NCI-H2196 treated with DMSO at 0.1 percent for 48 hours (cell line): Measurements from ENCODE around the gene TNFRSF25.
"Not testable (repeated sequence)": the region's sequence is repeated elsewhere in the genome, so short reads cannot be mapped to it uniquely, and the experiment has no call there.

Experiments used
- DNase-seq: peaks from one replicate; lab custom pipeline; 2025; ENCODE audit not compliant: unreplicated experiment; lab: John Stamatoyannopoulos, UW

The TNFRSF25 gene

GRCh38 chr1:6470132-6471085 lies 4.4 kb upstream of the TNFRSF25 start:
- DNase-seq = no peak

- no peak for DNase-seq
These were observed 2.9 kb upstream of the TNFRSF25 start for GRCh38 chr1:6468729-6469461.

- no peak for DNase-seq
These were observed 2.0 kb upstream of the TNFRSF25 start for GRCh38 chr1:6467744-6468688.

GRCh38 chr1:6467224-6467623 lies 1.3 kb upstream of the TNFRSF25 start:
- DNase-seq = no peak

- DNase-seq = no peak
These were observed 778 bp upstream of the TNFRSF25 start for GRCh38 chr1:6466751-6467150.

GRCh38 chr1:6465461-6466005 lies 440 bp downstream of the TNFRSF25 start:
- DNase-seq = no peak

- no peak for DNase-seq
These were observed 1.1 kb downstream of the TNFRSF25 start for GRCh38 chr1:6464915-6465314.

GRCh38 chr1:6464514-6464836 lies 1.5 kb downstream of the TNFRSF25 start:
- peak; percentile 63 for DNase-seq

- DNase-seq = no peak
These were observed 2.9 kb downstream of the TNFRSF25 start for GRCh38 chr1:6463120-6463412.

GRCh38 chr1:6462412-6463119 lies 3.4 kb downstream of the TNFRSF25 start:
- DNase-seq = no peak

- no peak for DNase-seq
These were observed 4.2 kb downstream of the TNFRSF25 start for GRCh38 chr1:6461538-6462411.

- no peak for DNase-seq
These were observed 4.9 kb downstream of the TNFRSF25 start for GRCh38 chr1:6461051-6461530.

GRCh38 chr1:6460301-6461050 lies 5.5 kb downstream of the TNFRSF25 start:
- DNase-seq = no peak

- no peak for DNase-seq
These were observed 6.1 kb downstream of the TNFRSF25 start for GRCh38 chr1:6459850-6460265.

- DNase-seq = no peak
These were observed 9.0 kb downstream of the TNFRSF25 start for GRCh38 chr1:6456800-6457466.

- not testable (repeated sequence) for DNase-seq
These were observed 10.0 kb downstream of the TNFRSF25 start for GRCh38 chr1:6455752-6456520.
